IMR-90 (cell line): ENCODE data around the gene WDR70. TPM values are rescaled to one million over a fixed set of nuclear protein-coding genes. Genes with fewer than 3 reads are reported as not detected.

ENCODE experiments used
- ATAC-seq: fragments of 200-7000 bp; cut with Tn5 transposase; 2 replicates; pipeline ENCODE4 v1.9.1; 2020; ENCODE audit warnings: low read depth, mild to moderate bottlenecking, moderate library complexity
- BruUV-seq: library from RNA; stranded (reverse); fragments of 400-500 nt; replicated peaks from 2 replicates; lab custom pipeline; 2021; lab: Mats Ljungman, UMichigan
- CTCF ChIA-PET: fragments of 300-600 bp; formaldehyde crosslinking; extraction: SDS; loops from one replicate; lab custom pipeline; 2021; ENCODE audit warnings: antibody characterized with exemption; lab: Yijun Ruan, JAX
- POLR2A ChIA-PET: fragments of 300-600 bp; sonication (Branson Sonifier 250); formaldehyde crosslinking; loops from one replicate; lab custom pipeline; 2022; ENCODE audit warnings: antibody characterized with exemption; ENCODE audit not compliant: unreplicated experiment; lab: Charles Lee
- DNase-seq: peaks from one replicate; pipeline ENCODE4 v3.0.0; 2013
- H2AFZ ChIP-seq: replicated peaks from 2 replicates; pipeline ENCODE3; 2013; ENCODE audit warnings: low read length, mild to moderate bottlenecking; ENCODE audit not compliant: poor library complexity
- H2AK5ac ChIP-seq: 2 replicates; pipeline ENCODE4 v1.6.1; 2013; ENCODE audit warnings: low read depth, low read length, inconsistent platforms
- H2AK9ac ChIP-seq: replicated peaks from 2 replicates; pipeline ENCODE3; 2013; ENCODE audit warnings: mild to moderate bottlenecking, low read depth, low read length, moderate library complexity; ENCODE audit not compliant: poor library complexity
- H2BK120ac ChIP-seq: 2 replicates; pipeline ENCODE4 v1.6.1; 2013; ENCODE audit warnings: low read depth, low read length, inconsistent platforms
- H2BK15ac ChIP-seq: 3 replicates; pipeline ENCODE4 v1.6.1; 2013; ENCODE audit warnings: low read depth, low read length, inconsistent platforms
- H2BK20ac ChIP-seq: 2 replicates; pipeline ENCODE4 v1.6.1; 2013; ENCODE audit warnings: low read depth, mild to moderate bottlenecking, inconsistent platforms, low read length, moderate library complexity
- H2BK5ac ChIP-seq: 2 replicates; pipeline ENCODE4 v1.6.1; 2013; ENCODE audit warnings: mild to moderate bottlenecking, low read depth, low read length, inconsistent platforms; ENCODE audit not compliant: poor library complexity, severe bottlenecking
- H3K14ac ChIP-seq: replicated peaks from 2 replicates; pipeline ENCODE4 v1.6.1; 2013; ENCODE audit warnings: low read depth, low read length, inconsistent platforms
- H3K18ac ChIP-seq: 2 replicates; pipeline ENCODE4 v1.6.1; 2013; ENCODE audit warnings: low read depth, low read length, control low read depth
- H3K23ac ChIP-seq: 2 replicates; pipeline ENCODE4 v1.6.1; 2013; ENCODE audit warnings: low read depth, low read length, inconsistent platforms
- H3K27ac ChIP-seq: 2 replicates; pipeline ENCODE4 v1.5.1; 2013; ENCODE audit warnings: mild to moderate bottlenecking, control low read depth, low read length; ENCODE audit not compliant: insufficient read depth
- H3K27me3 ChIP-seq: 2 replicates; pipeline ENCODE4 v1.6.1; 2013; ENCODE audit warnings: low read length; ENCODE audit not compliant: control insufficient read depth, insufficient read depth
- H3K36me3 ChIP-seq: 2 replicates; pipeline ENCODE4 v1.6.1; 2013; ENCODE audit warnings: low read length, mixed read lengths; ENCODE audit not compliant: control insufficient read depth, insufficient read depth
- H3K4ac ChIP-seq: 2 replicates; pipeline ENCODE4 v1.6.1; 2013; ENCODE audit warnings: low read depth, low read length, inconsistent platforms
- H3K4me1 ChIP-seq: 2 replicates; pipeline ENCODE4 v1.6.1; 2013; ENCODE audit warnings: low read length, mixed read lengths; ENCODE audit not compliant: control insufficient read depth, insufficient read depth
- H3K4me2 ChIP-seq: 2 replicates; pipeline ENCODE4 v1.6.1; 2013; ENCODE audit warnings: low read depth, mild to moderate bottlenecking, control low read depth, low read length, moderate library complexity
- H3K4me3 ChIP-seq: 2 replicates; pipeline ENCODE4 v1.5.1; 2013; ENCODE audit warnings: low read depth, mild to moderate bottlenecking, control low read depth, low read length, moderate library complexity; ENCODE audit not compliant: insufficient read depth
- H3K56ac ChIP-seq: 2 replicates; pipeline ENCODE4 v1.6.1; 2013; ENCODE audit warnings: low read length, inconsistent platforms; ENCODE audit not compliant: insufficient read depth; ENCODE audit errors: extremely low read depth
- H3K79me1 ChIP-seq, 2 experiments: 2 replicates each; pipeline ENCODE4 v1.6.1; 2013; ENCODE audit warnings: low read length in 2 of 2, inconsistent platforms in 1 of 2, low read depth in 1 of 2
- H3K9ac ChIP-seq: 2 replicates; pipeline ENCODE4 v1.6.1; 2013; ENCODE audit warnings: low read depth, low read length, control low read depth
- H3K9me1 ChIP-seq: 2 replicates; pipeline ENCODE4 v1.6.1; 2013; ENCODE audit warnings: low read length, inconsistent platforms; ENCODE audit not compliant: insufficient read depth
- H3K9me3 ChIP-seq: 2 replicates; pipeline ENCODE4 v1.6.1; 2013; ENCODE audit warnings: low read length; ENCODE audit not compliant: control insufficient read depth, insufficient read depth
- H4K20me1 ChIP-seq: 2 replicates; pipeline ENCODE4 v1.6.1; 2013; ENCODE audit warnings: low read length, inconsistent platforms; ENCODE audit not compliant: insufficient read depth
- H4K5ac ChIP-seq: 2 replicates; pipeline ENCODE4 v1.6.1; 2013; ENCODE audit warnings: mild to moderate bottlenecking, low read depth, low read length, control low read depth
- H4K8ac ChIP-seq, 2 experiments: 2 replicates each; pipeline ENCODE4 v1.6.1; 2013; ENCODE audit warnings: low read depth in 2 of 2, low read length in 2 of 2, control low read depth in 1 of 2, inconsistent platforms in 1 of 2
- H4K91ac ChIP-seq: 2 replicates; pipeline ENCODE4 v1.6.1; 2013; ENCODE audit warnings: low read depth, low read length, inconsistent platforms; ENCODE audit not compliant: insufficient read depth
- BHLHE40 ChIP-seq: fragments of 150-350 bp; IDR thresholded peaks from 2 replicates; pipeline ENCODE4 v1.6.1; 2016; ENCODE audit warnings: mild to moderate bottlenecking, low read depth, low read length
- CEBPB ChIP-seq: IDR thresholded peaks from 2 replicates; pipeline ENCODE4 v1.6.1; 2012; ENCODE audit warnings: low read depth, low read length, improper control_type of control experiment
- FOS ChIP-seq: fragments of 150-350 bp; IDR thresholded peaks from 2 replicates; pipeline ENCODE4 v1.6.1; 2016; ENCODE audit warnings: low read depth, low read length
- MAZ ChIP-seq: IDR thresholded peaks from 2 replicates; pipeline ENCODE4 v1.6.1; 2012; ENCODE audit warnings: low read depth, mild to moderate bottlenecking, low read length, improper control_type of control experiment, moderate library complexity, borderline replicate concordance
- POLR2A ChIP-seq: IDR thresholded peaks from 2 replicates; pipeline ENCODE4 v1.6.1; 2012; ENCODE audit warnings: mild to moderate bottlenecking, low read depth, low read length
- RAD21 ChIP-seq: IDR thresholded peaks from 2 replicates; pipeline ENCODE4 v1.6.1; 2012; ENCODE audit warnings: low read length, improper control_type of control experiment
- RCOR1 ChIP-seq: IDR thresholded peaks from 2 replicates; pipeline ENCODE4 v1.6.1; 2012; ENCODE audit warnings: mild to moderate bottlenecking, low read length, improper control_type of control experiment; ENCODE audit not compliant: insufficient replicate concordance
- WGBS, 2 experiments: methylation state at CpG; one replicate each; pipeline versions ENCODE4 v1.1.5 to v1.1.7; 2013; ENCODE audit warnings: missing lambda C conversion rate in 2 of 2; ENCODE audit not compliant: insufficient read length in 1 of 2; ENCODE audit errors: extremely low coverage in 2 of 2; 5-methylcytosine and 5-hydroxymethylcytosine counted together
- dilution Hi-C: fragments of 300-500 bp; cut with HindIII; formaldehyde crosslinking; loops from one replicate; pipeline ENCODE4 v1.14.3; 2018; ENCODE audit warnings: low sequenced_read_pairs; ENCODE audit not compliant: unreplicated experiment
- in situ Hi-C: fragments of 300-500 bp; cut with MboI; formaldehyde crosslinking; loops from 3 replicates; pipeline ENCODE4 v1.14.3; 2019; ENCODE audit warnings: low sequenced_read_pairs, inconsistent platforms, mixed read lengths
- intact Hi-C: fragments of 100-400 bp; cut with micrococcal nuclease; formaldehyde crosslinking; loops from 2 replicates; pipeline ENCODE4 v1.10.0; 2022
- polyA plus RNA-seq, 3 experiments: library from polyadenylated mRNA; depleted of rRNA; stranded (reverse); fragments of >200 nt; gene quantifications; 2 replicates each; pipeline ENCODE4 v1.2.3, GENCODE V29; 2012; ENCODE audit warnings: low replicate concordance in 1 of 3
- total RNA-seq: library from RNA; depleted of rRNA; stranded (reverse); fragments of >200 nt; gene quantifications from 2 replicates; pipeline ENCODE4 v1.2.3, GENCODE V29; 2012
- TF ChIP-seq, protein P1 (sequence below): fragments of 150-350 bp; IDR thresholded peaks from 2 replicates; pipeline ENCODE4 v1.6.1; 2016; ENCODE audit warnings: low read depth, mild to moderate bottlenecking, low read length, moderate library complexity, borderline replicate concordance

Gene WDR70
- total and polyA plus RNA-seq, 2 of the 4 experiments (the other 2 are of a cell fraction), result 16.7 to 29.9 TPM

DNA sequence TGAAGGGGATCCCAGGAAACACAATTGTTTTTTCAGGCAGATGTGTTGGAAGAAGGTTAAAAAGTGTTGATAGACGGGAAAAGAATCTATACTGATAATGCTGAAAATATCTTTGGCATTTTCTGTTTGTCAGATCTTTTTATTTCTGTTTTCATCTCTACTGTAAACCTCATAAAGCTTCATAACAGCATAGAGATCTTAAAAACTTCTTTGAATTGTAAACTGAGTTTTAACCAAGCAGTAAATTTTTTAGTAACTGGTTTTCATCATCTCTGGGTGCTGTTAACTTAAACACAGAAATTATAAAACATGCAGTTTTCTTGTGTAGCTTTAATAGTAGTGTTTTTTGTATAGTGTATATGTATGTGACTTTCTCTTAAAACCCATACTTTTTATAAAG lies 227.0 kb downstream of the WDR70 start:
- Histone ChIP-seq H2BK5ac (no peak overlapping the region), H3K27ac (no peak overlapping the region), H2BK120ac (no peak overlapping the region), H3K56ac (no peak overlapping the region), H3K9ac (no peak overlapping the region), H2AFZ (no peak overlapping the region), H3K9me1 (no peaks in the 10 kb centered on the region), H4K5ac (no peak overlapping the region), H3K18ac (no peak overlapping the region), H2BK20ac (no peak overlapping the region), H3K4me3 (no peak overlapping the region), H4K20me1 (no peaks in the 10 kb centered on the region), H3K23ac (no peak overlapping the region), H4K91ac (no peak overlapping the region), H3K36me3 (no peaks in the 10 kb centered on the region), H3K14ac (no peak overlapping the region), H3K4me2 (no peak overlapping the region), H2AK9ac (no peak overlapping the region), H3K4ac (no peak overlapping the region), H3K79me1 (no peaks in the 10 kb centered on the region), H4K8ac (no peak overlapping the region), H2AK5ac (no peak overlapping the region), H3K9me3 (no peaks in the 10 kb centered on the region), H2BK15ac (no peak overlapping the region), H3K4me1 (no peaks in the 10 kb centered on the region), H3K27me3 (no peaks in the 10 kb centered on the region)
- DNase-seq, result no peak
- ChIA-PET POLR2A (no interaction called here), CTCF (no interaction called here)
- no peak for ATAC-seq
- no CpG with 5 or more reads among the region's 1 CpG for WGBS, 2 experiments
- in situ Hi-C loops, result no loop called here
- BruUV-seq, result no TSS peak
- intact Hi-C loops, result no loop called here
- dilution Hi-C loops, result no loop called here
- no peak for TF ChIP-seq RCOR1
- TF ChIP-seq, protein P1, sequence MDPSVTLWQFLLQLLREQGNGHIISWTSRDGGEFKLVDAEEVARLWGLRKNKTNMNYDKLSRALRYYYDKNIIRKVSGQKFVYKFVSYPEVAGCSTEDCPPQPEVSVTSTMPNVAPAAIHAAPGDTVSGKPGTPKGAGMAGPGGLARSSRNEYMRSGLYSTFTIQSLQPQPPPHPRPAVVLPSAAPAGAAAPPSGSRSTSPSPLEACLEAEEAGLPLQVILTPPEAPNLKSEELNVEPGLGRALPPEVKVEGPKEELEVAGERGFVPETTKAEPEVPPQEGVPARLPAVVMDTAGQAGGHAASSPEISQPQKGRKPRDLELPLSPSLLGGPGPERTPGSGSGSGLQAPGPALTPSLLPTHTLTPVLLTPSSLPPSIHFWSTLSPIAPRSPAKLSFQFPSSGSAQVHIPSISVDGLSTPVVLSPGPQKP, result no peak
- TF ChIP-seq CEBPB, result no peak
- no peak for TF ChIP-seq POLR2A
- TF ChIP-seq RAD21, result no peak
- no peak for TF ChIP-seq MAZ
- TF ChIP-seq FOS, result no peak
- no peak for TF ChIP-seq BHLHE40
